Epithelial cell of proximal tubule (primary cell): ENCODE data around the gene RAF1. TPM values are rescaled to one million over a fixed set of nuclear protein-coding genes. Genes with fewer than 3 reads are reported as not detected.
A peak's percentile ranks its signal among the peaks of the same experiment; 100 is the strongest.

ENCODE experiments used
- DNase-seq: peaks from one replicate; pipeline ENCODE4 v3.0.0-alpha.2; 2011; ENCODE audit warnings: low read depth
- H3K4me3 ChIP-seq: 2 replicates; pipeline ENCODE4 v1.5.1; 2011; ENCODE audit warnings: low read depth, mild to moderate bottlenecking, low read length
- total RNA-seq: library from RNA; depleted of rRNA; stranded (reverse); fragments of >200 nt; gene quantifications from 2 replicates; pipeline ENCODE4 v1.2.3, GENCODE V29; 2015
- TF ChIP-seq, protein P1 (sequence below): conservative IDR thresholded peaks from 2 replicates; pipeline ENCODE4 v1.5.1; 2012; ENCODE audit warnings: low read depth, mild to moderate bottlenecking, low read length

Gene RAF1
- 63.4 and 80.8 TPM in 2 replicates for total RNA-seq

GRCh38 chr3:12663936-12664908 lies at the start of gene RAF1:
RAF1 (minus strand) TSS chr3:12664117; CDS start chr3:12618721, 45,396 bp downstream.
- peak; percentile 75 for DNase-seq
- peak within 1 kb of the TSS; percentile 98 for H3K4me3 ChIP-seq
- TF ChIP-seq, protein P1, sequence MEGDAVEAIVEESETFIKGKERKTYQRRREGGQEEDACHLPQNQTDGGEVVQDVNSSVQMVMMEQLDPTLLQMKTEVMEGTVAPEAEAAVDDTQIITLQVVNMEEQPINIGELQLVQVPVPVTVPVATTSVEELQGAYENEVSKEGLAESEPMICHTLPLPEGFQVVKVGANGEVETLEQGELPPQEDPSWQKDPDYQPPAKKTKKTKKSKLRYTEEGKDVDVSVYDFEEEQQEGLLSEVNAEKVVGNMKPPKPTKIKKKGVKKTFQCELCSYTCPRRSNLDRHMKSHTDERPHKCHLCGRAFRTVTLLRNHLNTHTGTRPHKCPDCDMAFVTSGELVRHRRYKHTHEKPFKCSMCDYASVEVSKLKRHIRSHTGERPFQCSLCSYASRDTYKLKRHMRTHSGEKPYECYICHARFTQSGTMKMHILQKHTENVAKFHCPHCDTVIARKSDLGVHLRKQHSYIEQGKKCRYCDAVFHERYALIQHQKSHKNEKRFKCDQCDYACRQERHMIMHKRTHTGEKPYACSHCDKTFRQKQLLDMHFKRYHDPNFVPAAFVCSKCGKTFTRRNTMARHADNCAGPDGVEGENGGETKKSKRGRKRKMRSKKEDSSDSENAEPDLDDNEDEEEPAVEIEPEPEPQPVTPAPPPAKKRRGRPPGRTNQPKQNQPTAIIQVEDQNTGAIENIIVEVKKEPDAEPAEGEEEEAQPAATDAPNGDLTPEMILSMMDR, result no peak

GRCh38 chr3:12710062-12710461 lies 46.1 kb upstream of the RAF1 start:
- TF ChIP-seq, protein P1, result no peak
- DNase-seq, result no peak
- H3K4me3 ChIP-seq, result no peak overlapping the region

- H3K4me3 ChIP-seq, result no peak overlapping the region
- DNase-seq, result no peak
- TF ChIP-seq, protein P1, result no peak
These were observed 45.4 kb upstream of the RAF1 start for GRCh38 chr3:12709334-12709733.

DNA sequence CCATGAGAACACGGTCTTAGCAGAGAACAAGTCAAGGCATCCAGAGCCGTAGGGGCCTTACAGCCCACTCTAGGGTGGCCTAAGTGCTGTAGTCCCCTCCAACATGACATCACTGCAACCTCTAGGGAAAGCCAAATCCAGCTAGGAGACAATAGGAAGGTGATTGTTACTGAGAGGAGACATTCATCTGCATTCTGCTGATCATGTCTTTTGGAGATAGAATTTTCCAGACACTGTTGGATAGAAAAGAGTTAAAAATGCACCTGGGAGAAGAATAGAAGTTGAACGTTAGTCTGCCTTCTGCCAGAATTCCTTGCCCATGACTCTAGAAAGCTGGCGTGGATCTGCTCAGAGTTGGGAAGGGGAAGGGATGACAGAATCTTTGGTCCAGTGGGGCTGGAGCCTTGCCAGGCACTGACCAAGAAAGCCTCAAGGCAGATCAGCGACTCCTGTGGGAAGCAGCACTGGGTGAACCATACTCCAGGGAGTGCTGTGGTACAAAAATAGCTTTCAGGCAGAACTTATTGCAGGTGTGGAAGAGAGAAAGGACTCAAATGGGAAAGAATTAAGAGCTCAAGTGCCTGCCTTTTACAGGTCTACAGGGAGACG lies 44.8 kb upstream of the RAF1 start:
- TF ChIP-seq, protein P1, result peak; percentile 58
- H3K4me3 ChIP-seq, result no peak overlapping the region
- DNase-seq, result peak; percentile 61

- no peak overlapping the region for H3K4me3 ChIP-seq
- TF ChIP-seq, protein P1, result no peak
- DNase-seq, result no peak
These were observed 43.5 kb upstream of the RAF1 start for GRCh38 chr3:12707449-12707848.

DNA sequence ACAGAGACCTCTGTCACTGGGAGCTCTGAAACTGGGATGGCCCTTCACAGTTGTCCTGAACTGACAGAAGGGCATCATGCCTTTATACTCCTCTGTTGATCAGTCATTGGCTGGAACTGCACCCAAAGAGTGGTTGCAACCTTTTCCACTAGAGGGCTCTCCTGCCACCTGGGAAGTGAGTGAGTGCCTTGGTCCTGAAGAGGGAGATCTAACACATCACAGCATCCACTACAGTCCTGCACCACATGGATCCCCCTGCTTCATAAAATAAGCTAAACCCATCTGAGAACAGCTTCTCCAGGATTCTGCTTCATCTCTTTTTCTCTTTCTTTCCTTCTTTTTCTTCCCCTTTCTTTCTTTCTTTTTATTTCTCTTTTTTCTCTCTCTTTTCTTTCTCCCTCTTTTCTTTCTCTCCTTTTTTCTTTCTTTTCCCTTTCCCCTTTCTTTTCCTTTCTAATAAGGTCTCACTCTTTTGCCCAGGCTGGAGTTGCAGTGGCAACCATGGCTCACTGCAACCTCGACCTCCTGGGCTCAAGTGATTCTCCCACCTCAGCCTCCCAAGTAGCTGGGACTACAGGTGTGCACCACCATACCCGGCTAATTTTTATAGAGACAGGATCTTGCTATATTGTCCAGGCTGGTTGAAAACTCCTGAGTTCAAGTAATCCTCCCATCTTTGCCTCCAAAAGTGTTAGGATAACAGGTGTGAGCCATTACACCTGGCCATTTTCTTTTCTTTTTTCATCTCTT lies 42.8 kb upstream of the RAF1 start:
- no peak for DNase-seq
- TF ChIP-seq, protein P1, result peak; percentile 94
- H3K4me3 ChIP-seq, result no peak overlapping the region
